Mucosa of gallbladder (tissue), 1 donor: ENCODE data around the gene FERMT1. TPM values are rescaled to one million over a fixed set of nuclear protein-coding genes. Genes with fewer than 3 reads are reported as not detected.
A peak's percentile ranks its signal among the peaks of the same experiment; 100 is the strongest.

Source experiments
- DNase-seq: peaks from one replicate; pipeline ENCODE4 v3.0.0-alpha.2; 2020; ENCODE audit warnings: low spot score
- total RNA-seq: library from RNA; stranded (reverse); gene quantifications from one replicate; pipeline ENCODE4 v1.2.1, GENCODE V29; 2021
- donor health status: DM: no; HTN: no; CAD: no.

Gene FERMT1, protein sequence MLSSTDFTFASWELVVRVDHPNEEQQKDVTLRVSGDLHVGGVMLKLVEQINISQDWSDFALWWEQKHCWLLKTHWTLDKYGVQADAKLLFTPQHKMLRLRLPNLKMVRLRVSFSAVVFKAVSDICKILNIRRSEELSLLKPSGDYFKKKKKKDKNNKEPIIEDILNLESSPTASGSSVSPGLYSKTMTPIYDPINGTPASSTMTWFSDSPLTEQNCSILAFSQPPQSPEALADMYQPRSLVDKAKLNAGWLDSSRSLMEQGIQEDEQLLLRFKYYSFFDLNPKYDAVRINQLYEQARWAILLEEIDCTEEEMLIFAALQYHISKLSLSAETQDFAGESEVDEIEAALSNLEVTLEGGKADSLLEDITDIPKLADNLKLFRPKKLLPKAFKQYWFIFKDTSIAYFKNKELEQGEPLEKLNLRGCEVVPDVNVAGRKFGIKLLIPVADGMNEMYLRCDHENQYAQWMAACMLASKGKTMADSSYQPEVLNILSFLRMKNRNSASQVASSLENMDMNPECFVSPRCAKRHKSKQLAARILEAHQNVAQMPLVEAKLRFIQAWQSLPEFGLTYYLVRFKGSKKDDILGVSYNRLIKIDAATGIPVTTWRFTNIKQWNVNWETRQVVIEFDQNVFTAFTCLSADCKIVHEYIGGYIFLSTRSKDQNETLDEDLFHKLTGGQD
- 9.2 TPM for total RNA-seq

DNA sequence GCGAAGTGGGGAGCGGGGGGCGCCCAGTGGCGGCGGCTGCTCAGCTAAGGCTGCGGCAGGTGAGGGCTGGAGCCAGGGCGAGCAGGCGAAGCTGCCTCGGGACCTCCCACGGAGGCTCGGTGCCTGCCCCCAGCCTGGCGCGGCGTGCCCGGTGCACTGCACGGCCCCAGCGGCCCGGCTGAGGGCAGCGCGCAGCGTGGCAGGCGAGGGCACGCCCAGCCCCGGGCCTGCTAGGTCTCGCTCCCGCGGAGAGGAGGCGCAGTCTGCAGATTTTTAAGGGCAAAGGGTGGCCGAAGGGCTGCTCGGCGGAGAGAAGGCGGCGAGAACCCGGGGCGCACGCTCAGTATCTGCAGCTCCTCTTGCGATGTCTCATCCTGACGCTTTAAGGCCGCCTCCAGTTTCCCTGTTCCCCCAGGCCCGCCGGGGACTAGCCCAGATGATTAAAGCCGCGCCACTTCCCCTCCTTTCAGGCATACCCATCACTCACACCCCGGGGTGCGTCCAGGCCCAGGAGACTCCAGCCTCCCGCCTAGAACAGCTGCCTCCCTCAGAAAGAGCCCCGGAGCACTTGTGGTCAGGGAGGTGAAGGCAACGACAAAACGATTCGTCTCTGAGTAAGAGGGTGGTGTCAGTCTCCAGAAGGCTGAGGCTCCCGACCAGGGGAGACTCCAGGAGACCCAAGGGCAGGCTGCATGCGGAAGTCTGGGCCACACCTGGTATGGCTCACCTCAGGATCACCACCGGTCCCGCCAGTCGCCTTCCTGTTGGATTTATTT is at the start of gene FERMT1:
FERMT1 (minus strand) TSS at position 158 of the 776 bp plus-strand sequence. CDS start 3,476 bp downstream, outside the sequence.
- DNase-seq, result peak; percentile 46

DNA sequence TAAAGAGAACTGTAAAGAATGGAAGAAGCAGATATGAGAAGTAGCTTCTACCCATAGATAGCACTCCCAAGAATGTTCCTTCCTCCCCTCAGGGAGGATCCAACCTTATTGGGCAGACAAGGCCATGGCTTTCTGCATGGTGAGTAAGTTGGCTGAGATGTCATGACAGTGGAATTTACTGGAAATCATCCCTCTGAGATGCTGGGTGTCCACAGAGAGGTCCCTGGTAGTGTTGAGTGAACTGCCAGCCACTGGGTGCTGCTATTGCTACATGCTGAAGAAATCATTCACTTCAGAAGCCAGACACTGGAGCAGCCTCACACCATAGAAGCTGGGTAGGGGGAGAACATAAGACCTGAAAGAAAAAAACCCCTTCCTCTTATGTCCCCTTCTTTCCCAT is 46.4 kb upstream of the FERMT1 start:
- DNase-seq, result no peak

DNA sequence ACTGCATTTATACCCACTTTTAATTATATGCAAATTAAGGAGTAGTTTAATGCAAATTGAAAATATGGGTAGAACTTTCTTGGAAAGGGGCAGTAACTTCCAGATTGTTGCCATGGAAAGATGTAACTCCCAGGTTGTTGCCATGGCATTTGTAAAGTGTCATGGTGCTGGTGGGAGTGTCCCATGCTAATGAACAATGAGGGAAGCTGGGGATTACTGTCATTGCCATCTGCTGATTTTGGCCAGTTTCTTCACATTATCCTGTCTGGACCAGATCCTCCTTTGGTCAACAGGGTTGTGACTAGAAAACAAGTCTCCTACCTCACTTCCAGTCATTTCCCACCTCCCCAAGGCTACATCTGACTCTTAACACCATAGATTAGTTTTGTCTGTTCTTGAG is 45.4 kb upstream of the FERMT1 start:
- DNase-seq, result no peak

DNA sequence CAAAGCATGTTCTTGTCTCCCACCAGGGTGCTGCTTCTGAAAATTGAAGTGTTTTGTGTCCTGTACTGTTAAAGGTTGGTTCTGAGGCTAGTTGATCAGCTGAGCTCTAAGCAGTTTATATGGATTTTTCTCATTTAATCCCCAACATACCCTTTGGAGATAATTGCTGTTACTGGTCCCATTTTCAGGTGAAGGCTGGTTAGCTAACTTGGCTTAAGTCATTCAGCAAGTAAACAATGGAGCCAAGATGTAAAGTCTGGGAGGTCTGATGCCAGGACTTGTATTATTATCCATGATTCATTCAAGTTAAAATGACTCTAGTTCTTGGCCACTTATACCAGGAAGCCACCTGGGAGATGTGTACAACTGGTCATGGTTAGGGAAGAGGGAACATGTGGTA is 42.5 kb upstream of the FERMT1 start:
- DNase-seq, result no peak

DNA sequence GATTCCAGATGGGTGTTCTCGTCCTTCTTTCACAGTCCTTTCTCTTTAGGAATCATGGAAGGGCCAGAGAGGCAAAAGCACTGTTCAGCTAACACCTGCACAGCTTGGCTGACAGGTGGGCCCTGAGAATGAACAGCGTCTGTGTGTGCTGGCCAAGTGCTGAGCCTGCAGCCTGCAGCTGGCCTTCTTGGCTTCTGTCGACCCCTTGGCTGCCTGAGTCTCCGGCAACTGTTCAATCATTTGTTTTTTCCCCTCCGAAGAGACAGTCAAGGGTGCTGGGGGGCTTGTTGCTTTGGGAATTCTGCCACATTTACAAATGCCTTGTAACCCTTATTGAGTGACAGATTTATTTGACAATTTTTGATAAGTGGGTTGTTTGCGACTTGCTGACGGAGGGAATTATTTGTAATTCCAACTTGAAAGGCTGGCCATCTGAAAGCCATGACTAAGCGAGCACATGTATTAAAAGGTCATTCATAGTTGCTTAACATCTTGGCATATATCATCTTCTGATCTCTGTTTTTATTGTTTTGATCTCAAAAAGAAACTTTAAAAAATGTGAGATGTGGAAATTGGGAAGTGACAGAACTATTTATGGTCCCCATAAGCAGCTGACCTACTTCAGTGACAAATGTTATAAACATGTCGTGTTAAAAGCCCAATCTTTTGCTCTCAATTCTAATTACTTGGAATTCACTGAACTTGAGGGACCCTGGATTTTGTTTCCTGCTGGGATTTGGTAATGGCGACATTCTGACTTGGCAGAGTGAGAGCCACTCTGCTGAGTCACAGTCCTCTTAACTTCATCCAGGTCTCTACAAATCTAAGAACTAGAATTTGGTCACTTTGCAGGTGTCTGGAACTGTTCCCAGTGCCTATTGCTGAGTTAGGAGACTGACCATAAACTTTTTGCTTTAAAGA is 41.9 kb upstream of the FERMT1 start:
- no peak for DNase-seq

DNA sequence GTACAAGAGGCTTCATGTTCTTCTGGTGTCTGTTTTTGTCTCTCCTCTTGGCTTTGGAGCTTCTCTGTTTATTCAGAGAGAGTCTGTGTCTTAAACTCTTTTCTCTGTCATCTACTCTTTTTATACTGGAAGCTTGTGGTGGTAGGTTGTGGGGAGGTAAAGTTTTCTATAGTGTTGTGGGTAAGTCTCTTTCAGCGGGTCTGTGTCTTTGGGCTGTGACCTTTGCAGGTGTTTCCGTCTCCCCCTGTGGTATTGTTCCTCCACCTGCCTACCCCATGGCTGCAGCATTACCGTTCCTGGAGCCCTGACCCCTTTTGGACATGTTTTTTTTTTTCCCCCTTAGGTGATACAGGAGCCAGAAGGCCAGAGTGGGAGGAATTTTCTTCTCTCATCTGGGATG is 37.9 kb upstream of the FERMT1 start:
- no peak for DNase-seq

DNA sequence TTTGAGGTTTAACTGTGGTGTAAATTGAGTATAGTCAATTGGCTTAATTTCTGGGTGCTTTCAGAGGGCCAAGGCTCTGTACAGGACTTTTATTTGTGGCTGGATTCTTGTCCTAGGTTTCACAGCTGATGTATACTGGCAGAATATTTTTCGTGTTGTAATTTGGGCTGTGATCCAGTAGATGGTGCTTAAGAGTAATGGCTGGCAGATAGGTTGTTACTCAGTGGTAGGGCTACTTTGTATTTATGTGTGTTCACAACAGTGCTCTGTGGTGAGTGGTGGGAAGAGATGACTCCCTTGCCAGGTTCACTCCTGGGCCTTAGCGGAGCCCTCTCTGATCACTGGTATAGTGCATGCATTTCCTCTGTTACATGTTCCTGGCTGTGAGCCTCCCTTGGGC is 34.5 kb upstream of the FERMT1 start:
- no peak for DNase-seq

DNA sequence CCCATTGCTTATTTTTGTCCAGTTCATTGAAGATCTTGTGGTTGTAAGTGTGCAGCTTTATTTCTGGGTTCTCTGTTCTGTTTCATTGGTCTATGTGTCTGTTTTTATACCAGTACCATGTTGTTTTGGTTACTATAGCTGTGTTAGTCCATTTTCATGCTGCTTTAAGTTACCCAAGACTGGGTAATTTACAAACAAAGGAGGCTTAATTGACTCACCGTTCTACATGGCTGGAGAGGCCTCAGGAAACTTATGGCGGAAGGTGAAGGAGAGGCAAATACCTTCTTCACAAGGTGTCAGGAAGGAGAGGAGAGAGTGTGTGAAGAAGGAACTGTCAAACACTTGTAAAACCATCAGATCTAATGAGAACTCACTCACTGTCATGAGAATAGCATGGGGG is 29.9 kb upstream of the FERMT1 start:
- no peak for DNase-seq

DNA sequence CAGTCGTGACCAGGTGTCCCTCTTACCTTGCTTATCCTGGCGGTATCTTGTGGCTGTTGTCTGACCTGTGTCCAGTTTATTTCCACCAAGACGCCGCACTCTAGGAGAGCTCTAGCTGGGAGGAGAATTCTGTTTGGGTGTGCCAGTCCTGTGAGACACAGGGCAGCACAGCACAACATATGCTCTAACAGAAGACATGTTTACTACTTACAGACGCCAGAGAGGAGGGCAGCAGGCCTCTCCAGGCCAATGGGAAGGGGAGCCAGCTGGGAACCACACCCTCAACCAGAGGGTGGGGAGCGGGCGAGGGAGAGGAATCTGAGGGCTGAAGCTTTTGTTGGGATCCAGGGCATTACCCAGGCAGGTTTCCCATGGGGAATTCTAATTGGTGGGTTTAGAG is 25.2 kb upstream of the FERMT1 start:
- no peak for DNase-seq

DNA sequence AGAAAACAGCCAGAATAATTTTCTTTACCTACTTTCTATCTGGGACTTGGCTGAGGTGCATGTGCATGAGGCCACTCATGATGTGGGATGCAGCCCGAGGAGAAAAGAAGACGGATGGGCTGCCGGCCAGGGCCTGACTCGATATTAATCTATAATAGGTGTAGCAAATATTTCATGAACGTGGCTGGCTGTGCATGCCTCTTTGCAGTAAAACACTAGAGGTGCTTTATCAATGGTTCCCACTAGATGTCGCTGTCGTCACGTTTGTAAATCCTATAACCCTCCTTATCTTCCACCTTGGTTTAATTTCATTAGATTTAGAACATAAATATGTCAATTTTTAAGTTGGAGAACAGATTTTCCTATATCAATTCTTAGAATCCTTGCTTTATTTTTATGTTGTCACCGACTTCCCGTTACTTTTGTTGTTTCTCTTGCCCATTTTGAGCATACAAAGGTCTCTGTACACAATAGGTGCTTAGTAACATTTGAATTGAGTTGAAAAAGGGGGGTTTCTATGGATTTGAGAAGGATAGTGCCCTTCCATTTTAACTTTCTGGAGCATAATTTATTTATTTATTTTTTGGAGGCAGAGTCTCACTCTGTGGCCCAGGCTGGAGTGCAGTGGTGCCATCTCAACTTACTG is 19.6 kb upstream of the FERMT1 start:
- DNase-seq, result peak; percentile 59

DNA sequence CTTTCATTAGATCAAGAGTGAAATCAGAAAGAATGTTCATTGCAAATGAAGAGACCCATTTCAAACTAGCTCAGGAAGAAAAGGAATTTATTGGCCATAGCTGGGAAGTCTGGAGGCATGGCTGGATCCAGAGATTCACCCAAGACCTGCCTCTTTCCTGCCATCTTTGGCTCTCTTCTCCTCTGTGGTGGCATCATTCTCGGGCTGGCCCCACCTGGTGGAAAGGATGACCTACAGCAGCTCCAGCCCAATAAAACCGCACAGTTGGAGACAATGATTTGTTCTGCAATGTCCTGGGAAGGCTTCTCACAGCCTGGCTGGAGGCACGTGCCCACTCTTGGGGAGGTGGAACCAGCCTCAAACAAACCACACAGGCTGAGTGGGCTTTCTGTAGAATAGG is 18.1 kb upstream of the FERMT1 start:
- DNase-seq, result no peak

DNA sequence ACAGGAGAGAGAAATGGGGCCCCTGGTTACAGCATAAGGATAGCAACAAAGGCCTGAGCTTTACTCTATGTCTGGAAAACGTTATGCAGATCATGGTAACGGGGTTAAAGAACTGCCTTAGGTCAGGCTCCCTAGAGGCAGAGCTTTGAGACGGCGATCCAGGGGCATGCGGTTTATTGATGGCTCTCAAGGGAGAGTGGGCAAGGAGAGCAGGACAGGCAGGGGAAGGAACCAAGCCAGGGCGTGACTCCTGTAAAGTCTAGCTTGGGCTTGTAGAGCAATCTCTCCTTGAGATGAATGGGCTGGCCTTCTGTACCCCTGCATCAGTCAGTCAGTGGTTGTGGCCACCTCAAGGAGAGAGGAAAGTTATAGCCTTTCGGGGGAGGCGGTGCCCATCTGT is 12.5 kb upstream of the FERMT1 start:
- no peak for DNase-seq

DNA sequence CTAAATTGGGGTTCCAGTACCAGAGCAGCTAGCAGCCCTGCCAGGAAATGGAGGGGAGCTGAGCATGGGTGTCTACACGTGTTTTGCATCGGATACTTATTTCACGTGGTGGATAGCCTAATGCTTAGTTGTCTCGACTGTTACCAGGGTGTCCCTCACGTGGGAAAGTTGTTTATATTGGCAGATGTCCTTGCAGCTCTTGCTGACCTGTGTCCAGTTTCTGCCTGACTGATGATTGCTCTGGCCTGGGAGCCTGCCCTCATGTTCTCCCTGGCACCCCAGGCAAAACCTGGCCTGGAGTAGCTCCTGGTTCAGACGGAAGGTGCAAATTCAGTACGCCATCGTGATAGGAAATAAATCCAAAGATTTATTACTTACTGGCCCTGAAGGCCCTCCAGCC is 11.8 kb upstream of the FERMT1 start:
- DNase-seq, result no peak

DNA sequence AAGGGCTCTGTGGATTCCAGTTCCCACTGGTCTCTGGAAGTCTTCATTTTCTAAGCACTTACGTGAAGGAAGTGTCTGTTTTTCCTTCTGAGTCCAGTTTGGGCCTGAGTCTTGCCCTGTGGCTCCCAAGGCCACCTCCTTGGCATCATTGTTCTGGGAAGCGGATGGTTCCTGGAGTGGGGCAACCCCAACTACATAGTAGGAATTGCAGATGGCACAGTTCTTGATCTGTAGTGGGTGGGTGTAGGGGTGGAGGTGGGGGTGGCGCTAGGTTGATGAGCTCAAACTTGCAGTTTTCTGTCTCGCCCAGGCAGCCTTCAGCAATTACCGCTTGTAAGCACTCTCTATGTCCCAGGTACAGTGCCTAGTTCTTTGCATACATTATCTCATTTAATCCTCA is 7.2 kb upstream of the FERMT1 start:
- DNase-seq, result no peak

DNA sequence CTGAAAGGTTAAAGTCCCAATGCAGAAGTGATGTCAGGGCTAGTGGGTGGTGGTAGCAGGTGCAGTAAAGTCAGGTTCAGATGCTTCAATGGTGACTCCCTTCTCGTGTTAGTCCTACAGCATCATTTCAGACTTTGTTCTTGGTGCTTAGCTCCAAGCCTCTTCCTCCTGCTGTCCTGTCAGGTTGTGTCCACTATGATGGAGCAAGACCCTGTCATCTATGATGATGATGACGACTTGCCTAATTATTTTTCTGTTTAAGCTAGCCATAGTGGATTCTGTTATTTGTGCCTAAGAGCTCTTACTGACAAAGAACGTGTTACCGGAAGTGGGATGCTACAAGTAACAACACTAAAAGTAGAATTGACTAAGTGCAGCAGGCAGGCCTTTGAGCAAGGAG is 5.0 kb upstream of the FERMT1 start:
- DNase-seq, result no peak

DNA sequence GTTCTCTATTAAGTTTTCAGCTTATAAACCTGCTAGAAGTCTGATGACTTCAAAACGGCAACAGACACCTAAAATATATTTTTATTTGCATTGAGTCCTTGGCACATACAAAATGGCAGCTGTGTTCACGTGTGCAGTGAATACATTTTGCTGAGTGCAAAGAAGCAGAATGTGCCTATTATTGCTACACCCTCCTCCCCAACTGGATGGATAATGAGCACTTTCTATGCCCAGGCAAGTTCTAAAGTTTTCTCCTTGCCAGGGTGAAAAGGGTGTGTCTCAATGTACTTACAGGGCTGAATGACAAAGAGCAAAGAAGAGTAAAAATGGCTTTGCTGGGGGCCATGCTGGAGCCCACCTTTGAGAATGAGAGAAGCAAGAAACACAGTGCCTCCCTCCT is 4.0 kb upstream of the FERMT1 start:
- no peak for DNase-seq

DNA sequence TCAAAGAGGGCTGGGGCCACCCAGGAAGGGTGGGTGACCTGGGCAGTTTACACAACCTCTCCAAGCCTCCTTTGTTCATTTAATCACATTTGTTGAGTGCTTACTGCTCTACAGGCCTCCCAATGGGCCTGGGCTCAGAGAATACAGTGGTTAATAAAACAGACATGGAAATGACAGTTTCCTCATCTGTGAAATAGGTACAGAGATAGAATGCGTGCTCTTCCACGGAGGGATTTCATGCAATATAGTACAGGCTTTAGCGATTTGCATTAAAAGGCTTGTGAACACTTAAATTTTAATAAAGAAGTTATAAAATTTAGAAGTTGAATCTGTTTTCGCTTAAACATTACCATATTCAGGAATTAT is 802 bp upstream of the FERMT1 start:
- no peak for DNase-seq

DNA sequence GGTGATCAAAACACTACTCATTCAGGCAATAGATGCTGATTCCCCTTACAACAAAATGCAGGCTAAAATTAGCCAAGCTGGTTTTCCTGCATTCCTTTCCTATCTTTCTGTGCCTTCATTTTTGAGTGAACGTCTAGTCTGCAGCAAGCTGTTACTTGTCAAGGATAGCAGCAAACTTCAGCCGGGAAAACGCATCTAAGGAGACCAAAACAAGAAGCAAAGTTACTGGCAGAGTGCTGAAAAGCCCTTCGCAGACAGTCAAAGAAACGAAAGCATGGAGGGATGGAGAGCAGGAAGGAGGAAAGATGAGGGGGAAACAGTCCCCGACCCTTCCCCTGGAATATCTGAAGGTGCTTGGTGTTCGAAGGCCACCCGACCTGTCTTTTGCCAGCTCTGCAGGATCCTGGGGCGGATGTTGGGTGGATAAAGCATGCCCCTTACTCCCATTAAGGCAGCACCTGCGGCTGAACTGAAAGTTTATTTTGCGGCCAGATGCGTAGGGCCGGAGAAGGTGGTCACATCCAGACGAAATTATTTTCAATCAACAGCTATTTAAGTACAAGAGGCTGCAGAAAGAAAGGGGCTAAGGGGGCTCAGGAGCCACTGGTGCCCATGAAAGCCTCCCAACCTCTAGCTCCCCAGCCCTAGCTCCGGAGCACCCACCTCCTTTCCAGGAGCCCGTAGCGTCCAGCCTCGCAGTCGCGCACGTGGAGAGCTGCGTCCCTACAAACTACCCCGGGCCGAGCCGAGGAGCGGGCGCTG is 538 bp downstream of the FERMT1 start:
- DNase-seq, result peak; percentile 25

DNA sequence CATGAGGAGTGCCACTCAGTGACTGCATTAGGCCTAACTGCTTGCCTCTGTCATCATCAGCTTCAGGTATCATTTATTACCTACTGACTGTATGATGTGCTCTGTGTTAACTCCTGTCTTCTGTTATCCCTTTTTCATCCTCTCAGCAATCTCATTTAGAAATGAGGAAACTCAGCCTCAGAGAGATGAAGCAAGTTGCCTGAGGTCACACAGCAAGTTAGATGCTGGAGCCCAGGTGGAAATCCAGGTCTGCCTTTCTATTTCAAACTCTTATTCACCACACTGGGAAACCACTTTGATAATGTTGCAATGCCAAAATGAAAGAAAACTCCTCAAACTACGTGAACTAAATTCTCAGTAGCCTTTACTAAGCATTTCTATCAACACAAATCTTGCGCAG is 1.3 kb downstream of the FERMT1 start:
- no peak for DNase-seq

DNA sequence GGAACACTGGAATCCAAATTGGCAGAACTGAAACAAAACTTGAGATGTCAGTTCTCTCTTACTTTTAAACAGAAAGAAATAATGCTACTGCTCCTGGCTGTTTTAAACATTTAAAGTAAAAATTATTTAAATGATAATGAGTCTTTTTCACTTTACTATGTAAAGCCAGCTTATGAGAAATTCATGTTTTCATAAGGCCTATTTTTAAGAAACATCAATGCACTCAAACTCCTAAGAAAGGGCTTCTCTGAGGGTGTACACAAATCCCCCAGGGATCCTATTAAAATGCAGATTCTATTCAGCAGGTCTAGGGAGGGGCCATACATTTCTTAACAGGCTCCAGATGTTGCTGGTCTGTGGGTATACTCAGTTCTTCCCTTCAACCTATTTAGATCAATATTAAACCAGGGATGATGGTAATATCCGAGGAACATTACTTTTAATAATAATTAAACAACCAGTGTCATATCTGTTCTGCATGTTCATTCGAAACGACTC is 2.3 kb downstream of the FERMT1 start:
- DNase-seq, result no peak
